Central memory CD8-positive, alpha-beta T cell (primary cell): ENCODE measurements around the gene HMCES.

Source experiments
- ATAC-seq: fragments of 150-1000 bp; cut with Tn5 transposase; replicated peaks from 2 replicates; pipeline ENCODE4 v1.10.0; 2022; ENCODE audit warnings: mild to moderate bottlenecking, moderate FRiP score, moderate number of reproducible peaks; ENCODE audit not compliant: poor library complexity, severe bottlenecking; ENCODE audit errors: extremely low read depth
- DNase-seq, 2 donors: peaks; one replicate each; pipeline ENCODE4 v3.0.0; 2021; ENCODE audit warnings: low spot score in 2 of 2
- H3K27ac Mint-ChIP-seq: one replicate; pipeline ENCODE4 v1.8.0; 2022; ENCODE audit warnings: low read depth, mild to moderate bottlenecking, moderate library complexity, mixed read lengths
- H3K27me3 Mint-ChIP-seq: one replicate; pipeline ENCODE4 v1.8.0; 2022; ENCODE audit warnings: mixed read lengths
- H3K36me3 Mint-ChIP-seq: one replicate; pipeline ENCODE4 v1.8.0; 2022; ENCODE audit warnings: mild to moderate bottlenecking, moderate library complexity, mixed read lengths; ENCODE audit not compliant: insufficient read depth
- H3K4me1 Mint-ChIP-seq: one replicate; pipeline ENCODE4 v1.8.0; 2022; ENCODE audit warnings: mixed read lengths
- H3K4me3 Mint-ChIP-seq: one replicate; pipeline ENCODE4 v1.8.0; 2022; ENCODE audit warnings: mild to moderate bottlenecking, moderate library complexity, mixed read lengths
- H3K9me3 Mint-ChIP-seq: one replicate; pipeline ENCODE4 v1.8.0; 2022; ENCODE audit warnings: mixed read lengths

The HMCES gene

GRCh38 chr3:129352045-129352444 is 73.4 kb downstream of the HMCES start:
- H3K36me3 Mint-ChIP-seq, result no peaks in the 10 kb centered on the region
- no peaks in the 10 kb centered on the region for H3K4me1 Mint-ChIP-seq
- DNase-seq (no peak), ATAC-seq (no peak)
- H3K27me3 Mint-ChIP-seq, result peaks cover 2% of the 10 kb centered on the region
- H3K27ac Mint-ChIP-seq, result no peak overlapping the region
- no peaks in the 10 kb centered on the region for H3K9me3 Mint-ChIP-seq
- H3K4me3 Mint-ChIP-seq, result no peak overlapping the region

GRCh38 chr3:129352650-129353588 is 74.2 kb downstream of the HMCES start:
- no peak for DNase-seq

GRCh38 chr3:129353589-129353941 is 74.9 kb downstream of the HMCES start:
- peaks cover 10% of the 10 kb centered on the region for H3K27me3 Mint-ChIP-seq
- H3K4me1 Mint-ChIP-seq, result no peaks in the 10 kb centered on the region
- H3K4me3 Mint-ChIP-seq, result no peak overlapping the region
- no peaks in the 10 kb centered on the region for H3K36me3 Mint-ChIP-seq
- no peak for ATAC-seq
- DNase-seq, result no peak
- no peak overlapping the region for H3K27ac Mint-ChIP-seq
- H3K9me3 Mint-ChIP-seq, result no peaks in the 10 kb centered on the region

More at GRCh38 chr3:129352650-129353588, 74.2 kb downstream of the HMCES start:
- Mint-ChIP-seq H3K27ac (no peak overlapping the region), H3K4me1 (no peaks in the 10 kb centered on the region), H3K9me3 (no peaks in the 10 kb centered on the region), H3K27me3 (peaks cover 8% of the 10 kb centered on the region), H3K4me3 (no peak overlapping the region), H3K36me3 (no peaks in the 10 kb centered on the region)
- no peak for ATAC-seq
